Keratinocyte (primary cell): ENCODE results near the gene TLCD3B.

Source experiments
- CTCF ChIP-seq, 3 experiments: IDR thresholded peaks in 1 of 3; conservative IDR thresholded peaks in 1 of 3; optimal IDR thresholded peaks in 1 of 3; 2 replicates in 2 of 3; 3 replicates in 1 of 3; pipeline versions ENCODE3 to v1.5.1; 2011; ENCODE audit warnings: low read length in 3 of 3, mild to moderate bottlenecking in 3 of 3, moderate library complexity in 2 of 3, control low read depth in 1 of 3, inconsistent platforms in 1 of 3; ENCODE audit not compliant: insufficient read depth in 2 of 3; ENCODE audit errors: extremely low read depth in 1 of 3
- EZH2 ChIP-seq: IDR thresholded peaks from one replicate; pipeline ENCODE4 v1.6.1; 2012; ENCODE audit warnings: inconsistent platforms, mild to moderate bottlenecking, low read length, moderate library complexity

GRCh38 chr16:30018731-30019158, 12.3 kb downstream of the TLCD3B start:
- no peak for TF ChIP-seq CTCF (optimal IDR thresholded peaks at IDR 0.05 in 1 of 3, IDR thresholded peaks at IDR 0.05 in 1 of 3, conservative IDR thresholded peaks at IDR 0.05 in 1 of 3; ENCODE audit: extremely low read depth in 1 of 3, insufficient read depth in 2 of 3, low read length in 3 of 3)
- TF ChIP-seq EZH2: no peak
